Fibroblast of skin of right quadriceps (primary cell): ENCODE data around the gene BCORL1.

Experiments used
- DNase-seq: peaks from one replicate; pipeline ENCODE4 v3.0.0-alpha.2; 2013

Gene BCORL1

DNA sequence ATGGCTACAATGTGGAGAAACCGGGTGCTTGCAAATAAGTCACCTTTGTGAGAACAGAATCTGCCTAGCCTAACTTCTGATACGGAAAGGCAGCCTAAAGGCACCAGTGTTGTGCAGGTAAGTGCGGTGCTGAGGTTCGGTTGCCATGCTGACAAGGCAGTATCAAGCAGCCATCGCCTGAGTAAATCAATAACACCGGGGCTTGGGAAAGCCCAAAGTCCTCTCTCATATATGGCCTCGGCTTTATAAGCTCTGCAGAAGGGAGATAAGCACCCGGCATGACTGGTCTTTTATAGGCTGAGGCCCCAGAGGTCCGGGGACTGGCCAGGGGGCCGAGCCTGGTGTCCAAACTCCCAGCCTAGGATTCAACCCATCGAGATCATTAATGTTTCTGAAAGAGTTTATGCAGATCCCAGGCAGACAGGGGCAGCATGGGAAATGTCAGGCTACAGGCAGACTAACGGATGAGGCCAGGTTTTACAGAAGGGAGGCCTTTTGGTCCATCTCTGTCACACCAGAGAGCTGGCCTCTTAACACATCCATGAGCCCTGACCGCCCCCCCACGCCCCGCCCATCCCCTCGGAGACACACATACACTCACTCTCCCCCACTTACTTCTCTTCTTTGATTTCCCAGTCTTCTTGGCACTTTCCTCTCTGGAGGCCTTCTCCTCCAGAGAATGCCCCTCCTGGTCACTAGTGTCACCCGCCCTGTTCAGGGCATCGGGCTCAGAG, 89.3 kb downstream of the BCORL1 start:
- DNase-seq: no peak

DNA sequence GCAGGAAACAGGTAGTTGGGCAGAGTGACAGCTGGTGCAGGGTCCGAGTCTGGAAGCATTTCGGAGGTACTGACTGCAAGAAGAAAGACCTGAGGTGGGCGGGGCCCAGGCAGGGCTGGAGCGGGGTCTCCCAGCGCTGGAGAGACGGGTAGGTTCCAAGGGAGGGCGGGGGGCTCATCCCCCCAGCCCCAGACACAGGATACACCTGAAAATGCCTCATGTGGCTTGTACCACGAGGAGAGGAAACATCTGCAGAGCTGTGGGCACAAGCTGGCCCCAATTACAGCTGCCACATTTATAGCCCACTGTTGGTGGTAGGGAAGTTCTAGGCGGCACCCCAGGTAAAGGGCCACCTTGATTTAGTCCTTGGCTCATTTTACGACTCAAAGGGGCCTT, 89.9 kb downstream of the BCORL1 start:
- no peak for DNase-seq

DNA sequence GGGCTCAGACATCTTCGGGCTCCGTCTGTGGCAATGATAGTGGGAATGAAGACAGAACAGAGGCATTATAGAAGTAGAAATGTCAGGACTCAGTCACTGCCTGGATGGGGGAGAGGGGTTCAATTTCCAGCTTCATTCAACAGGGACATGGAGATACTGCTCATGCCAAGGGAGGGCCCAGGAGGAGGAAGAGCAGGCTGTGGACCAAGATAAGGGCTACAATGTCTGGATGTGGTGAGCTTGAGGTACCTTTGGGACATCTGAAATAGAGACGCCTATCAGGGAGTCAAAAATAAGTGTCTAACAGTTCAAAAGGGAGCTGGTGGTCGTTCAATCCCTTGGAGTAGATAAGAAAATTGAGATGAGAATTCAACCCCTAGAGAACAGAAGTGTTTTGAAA, 93.3 kb downstream of the BCORL1 start:
- no peak for DNase-seq

DNA sequence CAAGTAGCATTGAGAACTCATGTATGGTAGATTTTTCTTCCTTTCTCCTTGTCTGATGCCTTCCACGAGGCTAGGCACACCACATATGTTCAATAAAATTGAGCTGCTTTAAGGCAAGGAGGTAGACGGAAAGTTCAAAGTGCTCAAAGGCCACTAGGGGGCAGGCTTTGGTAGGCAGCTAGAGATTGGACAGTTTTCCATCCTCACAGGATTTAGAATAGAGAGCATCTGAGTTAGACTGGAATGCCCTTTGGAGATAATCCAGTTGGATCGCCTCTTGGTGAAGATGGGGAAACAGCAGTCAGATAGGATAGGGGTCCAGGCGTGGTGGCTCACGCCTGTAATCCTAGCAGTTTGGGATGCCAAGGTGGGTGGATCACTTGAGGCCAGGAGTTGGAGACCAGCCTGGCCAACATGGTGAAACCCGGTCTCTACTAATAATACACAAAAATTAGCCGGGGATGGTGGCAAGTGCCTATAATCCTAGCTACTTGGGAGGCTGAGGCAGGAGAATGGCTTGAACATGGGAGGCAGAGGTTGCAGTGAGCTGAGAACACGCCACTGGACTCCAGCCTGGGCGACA, 97.5 kb downstream of the BCORL1 start:
- DNase-seq: peak; percentile 70

DNA sequence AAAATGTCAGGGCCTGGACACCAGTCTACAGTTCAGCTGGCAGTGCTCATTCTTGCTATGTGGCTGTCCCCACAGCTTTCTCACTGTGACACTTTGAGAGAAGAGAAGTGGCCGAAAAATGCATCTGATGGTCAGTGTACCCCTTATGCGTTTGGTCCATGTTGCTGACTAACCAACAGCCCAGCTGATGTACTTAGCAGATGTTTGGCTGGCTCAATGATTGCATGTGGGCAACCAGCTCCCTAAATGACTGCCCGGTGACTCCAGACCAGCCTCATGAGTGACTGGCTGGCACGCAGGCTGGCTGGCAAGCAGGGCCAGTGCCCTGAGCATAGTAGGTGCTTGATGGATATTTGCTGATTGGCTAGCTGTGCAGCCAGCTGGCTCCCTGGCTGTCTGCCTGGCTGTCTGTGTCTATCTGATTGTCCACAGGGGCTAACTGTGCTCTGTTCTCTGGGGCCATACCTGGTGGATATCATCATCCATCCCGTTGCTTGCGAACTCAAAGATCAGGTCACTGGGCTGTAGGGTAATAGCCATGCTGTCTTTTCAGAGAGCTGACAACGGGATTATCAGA, 98.4 kb downstream of the BCORL1 start:
- DNase-seq: no peak

DNA sequence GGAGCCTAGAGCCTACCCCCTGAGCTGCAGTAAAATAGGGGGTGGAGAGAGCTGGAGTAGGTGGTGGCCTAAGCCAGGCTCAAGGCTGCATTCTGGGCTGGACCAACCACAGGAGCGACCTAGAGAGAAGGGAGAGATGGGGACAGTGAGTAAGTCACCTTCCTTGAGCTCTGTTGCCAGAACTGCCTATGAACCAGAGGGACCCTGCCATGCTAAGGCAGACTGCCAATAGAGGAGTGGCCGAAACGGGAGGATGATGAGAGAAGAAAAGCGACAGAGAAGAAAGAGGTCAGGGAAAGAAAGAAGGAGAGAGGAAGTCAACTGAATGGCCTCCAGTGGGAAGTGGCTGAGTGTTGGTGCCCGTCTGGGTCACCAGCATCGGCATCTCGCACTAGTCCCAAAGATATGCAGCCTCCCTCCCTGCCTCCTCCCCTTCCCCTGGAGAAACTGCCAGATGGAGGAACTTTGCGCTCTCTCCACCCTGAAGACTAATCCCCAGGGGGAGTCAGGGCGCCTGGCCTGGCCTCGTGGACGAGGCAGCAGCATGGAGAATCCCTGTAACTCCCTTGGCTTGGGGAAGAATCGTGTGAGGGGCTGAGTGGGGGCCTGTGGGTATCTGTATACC, 99.1 kb downstream of the BCORL1 start:
- DNase-seq: no peak

DNA sequence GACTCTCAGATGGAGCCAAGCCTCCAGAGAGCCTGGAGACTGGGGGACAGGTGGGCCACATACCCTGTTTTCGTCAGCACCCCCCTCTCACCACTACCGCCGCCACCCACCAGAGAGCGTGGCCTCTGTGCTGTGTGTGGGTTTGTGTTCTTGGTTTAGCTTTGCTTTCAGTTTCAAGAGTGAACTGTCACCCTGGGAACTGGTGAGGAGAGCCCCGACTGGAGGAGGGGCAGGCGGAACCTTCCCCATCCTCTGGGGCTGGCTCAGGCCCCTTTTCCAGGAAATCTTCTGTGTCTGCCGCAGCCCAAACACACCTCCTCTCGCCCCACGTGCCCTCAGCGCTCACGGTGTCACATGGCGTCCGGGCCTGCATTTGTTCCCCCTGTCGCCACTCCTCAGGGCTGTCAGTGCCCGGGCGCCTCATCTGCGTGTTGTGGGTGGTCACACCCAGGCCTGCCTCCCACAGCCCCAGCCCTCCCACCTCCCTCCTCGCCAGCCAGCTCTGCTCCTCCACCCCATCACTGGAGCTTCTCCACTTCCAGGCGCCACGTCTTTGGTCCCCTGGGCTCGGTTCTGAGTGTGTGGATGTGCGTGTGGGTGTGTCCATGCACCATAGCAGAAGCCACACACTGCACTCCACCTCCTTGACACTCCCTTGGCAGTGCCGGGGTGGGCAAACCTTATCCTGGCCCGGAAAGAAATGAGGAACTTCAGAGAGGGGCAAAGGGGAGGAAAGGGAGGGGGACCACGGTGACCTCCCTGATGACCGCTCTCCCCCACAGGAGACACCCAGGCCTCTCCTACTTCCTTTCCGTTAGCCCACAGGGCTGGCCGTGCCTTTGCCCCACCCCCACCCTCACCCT, 100.0 kb downstream of the BCORL1 start:
- no peak for DNase-seq

DNA sequence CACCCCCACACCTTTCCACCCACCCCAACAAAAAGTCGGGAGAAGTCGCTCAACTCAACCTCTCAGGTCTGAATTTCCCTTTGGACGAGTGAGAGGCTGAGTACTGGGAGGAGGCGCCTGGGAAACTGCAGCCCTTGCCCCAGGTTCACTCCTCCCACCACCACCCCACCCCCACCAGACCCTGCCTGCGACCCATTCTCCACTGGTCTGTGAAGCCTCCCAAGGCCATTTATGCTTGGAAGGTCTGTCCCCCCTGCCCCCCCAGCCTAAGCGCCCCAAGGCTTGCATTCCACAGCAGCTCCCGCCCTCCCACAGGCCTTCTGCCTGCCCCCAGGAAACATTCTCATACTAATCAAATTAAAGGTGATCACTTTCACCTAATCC, 100.7 kb downstream of the BCORL1 start:
- DNase-seq: no peak

DNA sequence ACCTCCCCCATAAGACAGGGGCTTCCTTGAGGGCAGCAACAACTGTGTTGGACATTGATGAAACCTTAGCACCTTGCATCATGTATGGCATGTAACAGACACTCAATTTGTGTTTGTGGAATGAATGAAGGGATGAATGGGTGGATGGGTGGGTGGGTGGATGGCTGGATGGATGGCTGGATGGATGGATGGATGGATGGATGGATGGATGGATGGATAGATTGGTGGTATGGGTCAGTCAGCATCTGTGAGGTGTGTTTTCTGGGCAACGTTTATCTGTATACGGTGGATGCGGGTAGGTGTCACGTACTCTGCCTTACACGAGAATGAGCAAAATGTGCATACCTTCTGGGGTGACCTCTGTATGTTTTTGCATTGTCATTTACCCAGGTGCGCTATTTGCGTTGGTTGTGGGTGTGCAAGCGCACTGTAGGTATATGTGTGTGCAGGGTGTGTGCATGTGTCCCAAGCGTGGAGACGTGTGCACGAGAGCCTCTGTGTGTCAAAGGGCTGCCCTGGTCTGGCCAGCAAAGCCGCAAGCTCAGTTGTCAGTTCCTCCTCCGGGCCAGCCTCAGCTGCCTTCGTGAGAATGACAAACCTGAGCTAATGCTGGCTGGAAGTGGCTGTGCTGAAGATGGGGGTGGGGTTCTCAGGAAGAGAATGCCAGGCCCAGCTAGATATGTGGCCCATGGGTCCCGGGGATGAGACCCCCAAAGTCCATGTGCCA, 101.4 kb downstream of the BCORL1 start:
- DNase-seq: no peak

DNA sequence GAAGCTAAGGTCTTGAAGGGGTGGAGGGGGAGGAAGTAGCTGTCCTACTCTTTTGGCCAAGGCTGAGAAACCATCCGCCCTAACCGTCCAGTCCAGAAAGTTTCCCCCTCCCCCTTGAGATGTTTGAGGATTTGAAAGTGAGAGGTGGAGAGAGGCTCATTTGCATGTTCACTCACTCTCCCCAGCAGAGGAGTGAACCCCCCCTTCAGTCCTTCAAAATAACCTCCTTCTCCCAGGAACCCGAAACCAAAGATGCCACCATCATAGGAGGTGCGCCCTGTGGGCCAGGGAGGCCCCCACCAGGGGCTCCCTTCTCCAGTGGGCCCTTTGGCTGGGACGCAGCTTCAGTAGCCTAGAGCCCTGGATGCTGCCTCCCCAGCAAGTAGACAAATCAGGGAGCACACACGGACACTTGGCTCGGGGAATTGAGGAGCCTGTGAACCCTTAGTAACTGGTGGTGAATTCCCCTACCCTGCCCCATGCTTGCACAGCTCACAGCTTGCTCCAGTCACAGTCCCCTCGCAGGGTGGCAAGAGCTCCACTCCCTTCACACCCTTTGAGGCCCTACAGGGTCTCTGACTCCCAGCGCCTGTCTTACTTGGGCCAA, 102.3 kb downstream of the BCORL1 start:
- no peak for DNase-seq

DNA sequence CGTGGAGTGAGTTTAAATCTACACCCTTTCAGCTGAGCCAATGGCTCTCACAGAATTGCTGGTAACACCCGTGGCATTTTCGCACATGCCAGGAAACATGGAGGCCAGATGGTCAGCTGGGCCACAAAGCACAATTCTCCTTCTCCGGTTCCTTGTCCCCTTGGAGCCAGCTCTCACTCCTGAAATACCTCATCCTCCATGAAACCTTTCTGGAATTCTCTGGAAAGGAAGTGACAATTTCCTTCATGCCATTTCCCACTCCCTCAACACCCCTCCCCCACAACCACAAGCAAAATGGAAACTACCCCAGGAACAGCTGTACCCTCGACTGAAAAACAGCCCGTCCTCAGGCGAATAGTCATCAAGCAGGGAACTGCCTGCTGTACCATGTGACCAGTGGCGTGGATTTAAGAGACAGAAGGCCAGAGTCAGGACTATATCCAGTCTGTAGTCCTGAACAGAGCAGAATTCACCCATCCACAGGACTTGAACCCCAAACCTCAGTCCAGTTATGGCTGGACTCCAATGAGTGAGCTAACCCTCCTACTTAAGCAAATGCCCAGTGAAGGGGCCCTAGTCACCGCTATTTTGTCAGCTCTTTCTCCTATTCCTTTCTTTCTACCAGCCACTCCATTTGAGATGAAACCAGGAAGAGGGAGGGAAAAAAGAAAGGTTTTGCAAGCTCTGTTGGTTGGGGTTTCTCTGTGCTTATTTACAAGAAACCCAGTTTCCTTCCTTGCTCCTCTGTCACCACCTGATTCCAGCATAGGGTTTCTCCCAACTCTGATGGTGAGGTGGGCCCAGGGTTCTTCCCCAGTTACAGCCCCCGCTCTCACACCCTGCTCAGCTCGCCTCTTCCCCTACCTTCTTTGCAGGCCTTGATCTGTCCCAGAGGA, 103.4 kb downstream of the BCORL1 start:
- peak; percentile 43 for DNase-seq

DNA sequence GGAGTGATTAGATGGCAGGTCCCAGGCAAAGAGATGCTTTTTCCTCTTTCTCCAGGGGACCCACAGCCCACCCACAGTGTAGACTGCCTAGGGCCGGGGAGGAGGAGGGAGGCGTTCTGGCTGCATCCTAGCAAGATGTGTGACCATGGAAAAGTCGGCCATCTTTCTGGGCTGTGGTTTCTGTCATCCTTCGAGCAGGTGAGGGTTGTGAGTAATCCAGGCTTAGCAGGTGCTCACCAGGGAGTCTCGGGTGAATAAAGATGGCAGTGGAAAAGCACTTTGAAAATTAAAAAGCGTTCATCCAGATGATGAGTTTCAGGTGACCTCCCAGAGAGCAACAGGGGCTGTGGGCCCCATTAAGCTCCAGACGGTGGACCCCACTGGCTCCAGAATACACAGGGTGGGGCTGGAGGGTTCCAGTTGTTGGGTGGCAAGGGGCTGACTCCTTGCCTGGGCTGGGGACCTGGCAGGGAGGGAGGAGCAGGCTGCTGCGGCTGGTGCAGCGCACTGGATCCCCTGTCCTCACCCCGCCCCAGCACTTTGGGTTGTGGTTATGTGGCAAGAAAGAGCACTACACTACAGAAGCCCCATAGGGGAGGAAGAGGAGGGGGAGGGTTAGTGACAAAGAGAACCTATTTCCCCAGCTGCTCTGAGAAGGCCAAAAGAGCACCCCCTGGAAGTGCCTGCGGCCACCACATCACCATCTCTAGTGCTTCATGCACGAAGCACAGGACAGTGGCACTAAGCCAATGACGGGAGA, 104.2 kb downstream of the BCORL1 start:
- no peak for DNase-seq

DNA sequence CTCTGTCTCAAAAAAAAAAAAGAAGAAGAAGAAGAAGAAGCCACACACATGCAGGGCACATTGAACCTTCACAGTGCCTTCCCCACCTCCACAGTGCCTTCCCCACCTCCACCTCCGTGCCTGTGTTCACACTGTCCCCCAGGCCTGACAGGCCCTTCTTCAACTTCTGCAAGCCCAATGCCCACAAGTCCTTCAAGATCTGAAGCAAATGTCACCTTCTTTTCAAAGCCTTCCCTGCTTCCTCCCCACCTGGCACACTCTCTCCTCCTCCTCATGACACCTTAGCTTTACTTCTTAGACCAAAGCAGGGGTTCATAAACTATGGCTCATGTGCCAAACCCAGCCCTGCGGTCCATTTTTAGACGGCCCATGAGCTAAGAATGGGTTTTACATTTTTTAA, 107.9 kb downstream of the BCORL1 start:
- DNase-seq: no peak

DNA sequence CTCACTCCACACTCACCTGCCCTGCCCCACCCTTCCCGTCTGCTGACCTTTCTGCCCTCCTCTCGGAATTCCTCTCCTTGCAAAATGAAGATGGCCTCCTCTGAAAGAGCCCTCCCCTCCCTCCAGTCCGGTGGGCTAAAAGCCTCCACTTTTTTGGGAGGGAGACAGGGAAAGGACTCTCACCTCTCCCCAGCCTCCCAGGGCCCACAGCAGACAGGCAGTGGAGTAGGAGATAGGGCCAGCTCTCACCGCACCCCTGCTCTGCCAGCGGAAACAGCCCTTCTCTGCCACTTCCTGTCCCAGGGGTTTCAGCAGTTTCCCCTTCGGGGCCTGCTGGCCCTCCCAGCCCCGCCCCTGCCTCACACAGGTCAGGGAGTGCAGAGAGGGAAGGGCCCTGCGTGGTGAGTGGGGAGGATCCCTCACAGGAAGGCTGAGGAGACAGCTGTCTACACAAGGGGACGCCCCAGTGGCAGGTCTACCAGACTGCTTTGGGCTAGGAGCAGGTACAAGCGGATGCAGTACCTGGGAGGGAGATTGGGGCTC, 109.6 kb downstream of the BCORL1 start:
- no peak for DNase-seq

DNA sequence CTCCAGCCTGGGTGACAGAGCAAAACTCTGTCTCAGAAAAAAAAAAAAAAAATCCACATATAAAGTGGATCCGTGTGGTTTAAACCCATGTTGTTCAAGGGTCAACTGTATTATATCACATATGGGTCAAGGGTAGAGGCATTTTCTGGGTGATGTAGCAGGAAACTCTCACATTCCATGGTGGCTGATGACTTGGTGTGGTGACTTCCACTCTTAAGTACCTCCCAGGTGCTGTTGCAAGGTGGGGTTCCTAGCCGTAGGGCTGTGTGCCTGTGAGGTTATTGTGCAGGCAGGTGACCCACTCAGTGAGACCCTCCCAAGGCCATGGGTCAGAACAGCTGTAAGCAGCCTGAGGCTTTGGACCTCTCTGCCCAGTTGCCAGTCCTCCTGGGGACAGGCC, 110.8 kb downstream of the BCORL1 start:
- DNase-seq: no peak

DNA sequence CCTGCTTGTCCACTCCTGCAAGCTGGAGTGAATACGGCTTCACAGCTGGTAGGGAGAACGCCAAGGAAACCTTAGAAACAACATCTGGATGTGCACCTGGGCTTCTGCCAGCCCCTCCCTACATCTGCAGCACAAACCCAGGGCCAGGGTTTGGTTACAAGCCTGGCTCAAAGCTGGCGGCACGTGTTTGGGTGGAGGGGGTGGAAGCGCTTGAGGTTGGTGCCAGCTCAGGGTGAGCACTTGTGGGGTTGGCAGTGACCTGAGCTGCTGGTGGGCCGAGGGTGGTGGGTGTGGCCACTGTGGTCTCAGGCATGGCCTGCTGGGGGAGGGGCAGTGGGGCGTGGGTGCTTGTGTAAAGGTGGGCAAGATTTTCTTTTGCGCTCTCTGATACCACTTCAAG, 112.3 kb downstream of the BCORL1 start:
- DNase-seq: no peak

DNA sequence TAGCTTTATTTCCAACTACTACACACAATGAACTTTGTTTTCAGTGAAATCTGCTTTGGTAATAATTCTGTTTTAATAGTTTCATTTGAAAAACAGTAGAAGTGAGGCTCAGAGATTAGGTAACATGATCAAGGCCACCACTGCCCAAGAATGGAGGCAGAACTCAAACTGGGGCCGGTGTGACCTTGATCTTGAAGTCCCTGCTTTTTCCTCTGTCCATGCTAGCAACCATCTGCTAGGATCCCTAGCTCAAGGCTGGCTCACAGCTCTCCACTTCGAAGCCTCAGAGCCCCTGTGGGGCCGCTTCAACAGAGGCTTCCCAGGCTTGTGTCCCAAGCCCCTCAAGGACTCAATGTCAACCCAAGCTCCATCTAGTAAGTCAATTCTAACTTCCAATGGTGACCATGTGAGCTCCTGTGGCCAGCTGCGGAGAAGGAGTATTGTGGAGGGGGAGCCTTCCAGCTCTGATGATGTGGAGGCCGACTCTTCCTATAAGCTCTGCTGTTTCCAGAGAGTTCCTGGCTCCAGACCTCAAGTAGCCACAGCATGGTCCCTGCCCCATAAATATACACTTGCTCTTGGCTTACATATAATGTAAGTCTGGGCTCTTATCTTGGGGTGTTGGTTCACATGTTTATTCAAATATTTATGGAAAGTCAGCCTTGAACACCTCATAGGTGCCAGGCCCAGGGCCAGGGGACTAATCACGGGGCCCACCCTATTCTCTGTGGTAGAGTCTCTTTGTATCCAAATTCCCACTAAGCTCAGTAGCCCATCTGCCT, 113.0 kb downstream of the BCORL1 start:
- DNase-seq: no peak

DNA sequence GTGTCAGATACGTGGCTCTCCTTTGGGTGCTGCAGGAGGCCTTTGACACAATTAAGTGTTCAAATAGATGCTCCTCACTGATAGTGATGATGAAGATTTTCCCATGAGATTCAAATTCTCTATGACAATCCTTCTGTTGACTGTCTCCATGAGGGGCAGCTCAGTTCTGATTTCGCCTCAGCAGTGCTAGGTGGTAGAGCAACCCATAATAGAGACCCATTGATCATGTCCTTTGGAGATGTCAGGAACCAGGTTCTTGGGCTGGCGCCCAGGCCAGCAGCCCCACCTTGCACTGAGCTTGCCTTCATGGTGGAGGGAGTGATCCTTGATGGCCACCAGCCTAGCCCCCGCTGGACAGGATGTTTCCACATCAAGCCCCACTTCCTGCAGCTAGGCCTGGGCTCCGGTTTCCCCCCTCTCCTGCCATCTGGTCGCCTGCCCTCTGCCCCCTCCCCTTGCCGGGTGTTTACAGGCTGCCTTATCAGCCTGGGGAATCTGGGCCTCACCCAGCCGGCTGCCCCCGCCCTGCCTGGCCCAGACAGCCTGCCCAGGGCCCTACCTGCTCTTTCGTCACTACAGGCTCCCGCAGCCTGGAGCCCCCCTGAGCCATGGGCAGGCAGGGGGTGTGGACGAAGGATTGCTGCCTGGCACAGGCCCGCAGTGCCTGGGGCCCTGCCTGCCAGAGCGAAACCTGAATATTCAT, 115.2 kb downstream of the BCORL1 start:
- no peak for DNase-seq

DNA sequence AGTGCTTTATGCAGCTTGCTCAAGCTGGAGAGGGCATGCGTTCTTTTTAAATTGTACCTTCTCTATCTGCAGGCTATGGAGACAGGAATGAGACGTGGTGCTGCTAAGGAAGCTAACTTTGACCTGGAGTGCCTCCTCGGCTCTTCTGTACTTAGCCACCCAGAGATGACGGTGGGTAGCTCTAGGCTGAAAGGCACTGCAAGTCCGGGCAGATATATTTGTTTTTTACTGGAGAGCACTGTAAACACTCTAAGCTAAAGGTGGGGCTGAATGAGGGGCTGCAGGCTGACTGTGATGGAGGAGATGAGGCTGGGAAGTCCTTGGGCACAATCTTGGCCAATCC, 115.7 kb downstream of the BCORL1 start:
- DNase-seq: no peak
